HT1080 (cell line): ENCODE results near the gene TGFBR3. TPM values are rescaled to one million over a fixed set of nuclear protein-coding genes. Genes with fewer than 3 reads are reported as not detected.

Source experiments
- DNase-seq: peaks from one replicate; pipeline ENCODE4 v3.0.0-alpha.2; 2015; ENCODE audit warnings: low read depth
- small RNA-seq: library from RNA; depleted of rRNA; stranded (forward); fragments of <200 nt; gene quantifications from one replicate; pipeline ENCODE3, GENCODE V24; 2014
- total RNA-seq: library from RNA; depleted of rRNA; stranded (reverse); fragments of >200 nt; shearing (Covaris generic); gene quantifications from 2 replicates; pipeline ENCODE4 v1.2.3, GENCODE V29; 2014; rRNA removed

The TGFBR3 gene
- total RNA-seq, 1 experiment from 2014 or later: 12.0 TPM

DNA sequence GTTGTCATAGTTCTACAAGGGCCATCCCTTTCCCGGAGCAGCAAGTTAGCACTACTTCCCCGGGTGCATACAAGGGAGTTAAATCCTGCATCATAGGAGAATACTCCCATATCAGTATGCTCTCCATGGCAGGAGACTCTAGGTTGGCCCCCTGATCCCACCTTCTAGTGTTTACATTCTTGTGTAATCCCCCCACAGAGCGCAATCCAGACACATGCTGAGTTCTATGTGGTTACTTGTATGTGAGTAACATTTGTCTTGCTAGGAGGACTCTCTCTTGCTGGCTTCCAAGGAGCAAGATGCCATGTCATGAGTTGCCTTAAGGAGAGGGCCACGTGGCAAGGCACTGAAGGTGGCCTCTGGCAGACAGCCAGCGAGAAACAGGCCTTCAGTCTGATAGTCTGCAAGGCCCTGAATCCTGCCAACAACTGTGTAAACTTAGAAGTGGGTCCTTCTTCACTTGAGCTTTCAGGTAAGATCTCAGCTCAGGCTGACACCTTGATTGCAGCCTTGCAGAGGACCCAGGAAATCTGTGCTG is 230.0 kb downstream of the TGFBR3 start:
- DNase-seq: no peak

DNA sequence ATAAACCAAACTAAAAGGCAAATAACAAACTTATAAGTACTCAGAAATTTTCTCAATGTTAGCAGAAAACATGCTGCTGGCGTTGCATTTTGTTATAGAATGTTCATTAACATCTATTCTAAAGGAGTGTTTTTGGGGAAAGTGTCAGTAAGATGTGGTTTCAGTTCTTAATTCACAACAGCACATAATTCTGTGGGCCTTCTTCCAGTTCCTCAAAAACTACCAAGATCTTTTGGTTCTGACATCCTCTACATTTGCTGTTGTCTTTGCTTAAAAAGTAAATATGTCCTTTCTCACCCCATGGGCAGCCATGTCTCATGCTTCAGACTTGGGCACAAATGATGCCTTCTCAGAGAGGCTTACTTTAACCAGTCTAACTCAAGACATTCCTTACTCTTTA is 232.8 kb downstream of the TGFBR3 start:
- DNase-seq: no peak

DNA sequence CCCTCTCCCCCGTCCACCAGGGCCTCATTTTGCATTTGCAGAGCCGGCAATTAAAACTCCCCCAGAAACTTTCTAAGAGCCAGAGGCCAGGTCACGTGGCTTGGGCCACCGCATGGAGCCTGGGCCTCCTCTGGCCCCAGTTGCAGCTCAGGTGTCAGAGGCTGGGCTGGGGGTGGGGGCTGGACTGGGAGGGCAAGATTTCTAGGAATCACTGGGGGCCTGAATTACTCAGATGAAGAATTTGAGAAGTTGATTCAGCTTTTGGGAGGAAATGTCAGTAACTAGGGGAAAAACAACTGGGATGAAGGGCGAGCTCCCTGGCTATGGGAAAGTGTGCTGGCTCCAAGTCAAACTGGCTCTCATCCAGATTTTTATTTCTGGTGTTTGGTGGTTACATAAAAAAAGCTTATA is 234.3 kb downstream of the TGFBR3 start:
- DNase-seq: peak; percentile 33

DNA sequence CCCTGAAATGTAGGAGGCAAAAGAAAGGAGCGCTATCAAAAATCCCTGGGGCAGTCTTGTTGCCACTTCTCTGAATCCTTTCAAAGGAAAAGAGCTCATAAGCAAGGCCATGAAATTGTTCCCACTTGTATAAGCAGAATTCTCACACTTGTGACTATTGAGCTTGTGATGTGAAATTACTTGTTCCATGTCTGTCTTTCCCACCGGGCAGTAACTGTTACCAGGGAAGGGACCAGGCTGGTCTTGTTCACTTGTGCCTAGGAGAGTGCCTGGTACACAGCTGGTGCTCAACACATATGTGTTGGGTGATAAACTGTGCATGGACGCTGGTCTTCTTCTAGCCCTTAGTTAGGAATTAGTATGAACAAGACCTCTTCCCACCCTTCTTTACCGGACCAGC is 234.7 kb downstream of the TGFBR3 start:
- DNase-seq: no peak

DNA sequence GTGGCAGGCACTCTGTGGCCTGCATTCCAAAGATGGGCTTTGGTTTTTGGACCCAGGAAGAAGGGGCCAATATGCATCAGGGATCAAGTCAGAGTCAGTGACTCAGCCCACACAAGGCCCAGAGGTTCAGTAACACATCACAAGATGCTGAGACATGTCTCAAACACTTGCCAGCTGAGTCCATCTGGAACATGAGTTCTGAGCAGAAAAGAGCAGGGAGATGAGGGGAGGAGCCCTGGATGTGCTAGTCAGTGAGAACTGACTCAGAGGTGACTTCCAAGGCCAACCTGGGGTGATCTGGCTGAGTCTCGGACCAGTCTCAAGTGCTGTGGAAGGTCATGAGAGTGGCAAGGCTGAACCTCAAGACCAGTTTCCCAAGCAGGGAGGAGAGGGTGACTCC is 235.2 kb downstream of the TGFBR3 start:
- peak; percentile 95 for DNase-seq

DNA sequence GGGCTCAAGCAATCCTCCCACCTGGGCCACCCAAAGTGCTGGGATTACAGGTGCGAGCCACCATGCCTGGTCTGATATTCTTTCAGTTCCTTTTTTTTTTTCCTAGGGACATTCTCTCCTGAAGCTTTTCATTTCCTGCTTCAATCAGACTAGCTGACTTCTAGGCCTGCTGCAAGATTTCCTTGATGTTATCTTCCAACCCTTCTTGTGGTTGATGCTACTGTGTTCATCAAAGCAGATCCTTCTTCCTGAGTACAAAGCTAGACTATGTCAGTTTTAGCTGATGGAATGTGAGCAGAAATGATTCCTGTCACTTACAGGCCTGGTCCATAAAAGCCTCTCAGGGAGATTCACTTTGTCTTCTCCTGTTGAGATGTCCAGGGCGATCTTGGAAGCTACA is 238.9 kb downstream of the TGFBR3 start:
- DNase-seq: no peak

DNA sequence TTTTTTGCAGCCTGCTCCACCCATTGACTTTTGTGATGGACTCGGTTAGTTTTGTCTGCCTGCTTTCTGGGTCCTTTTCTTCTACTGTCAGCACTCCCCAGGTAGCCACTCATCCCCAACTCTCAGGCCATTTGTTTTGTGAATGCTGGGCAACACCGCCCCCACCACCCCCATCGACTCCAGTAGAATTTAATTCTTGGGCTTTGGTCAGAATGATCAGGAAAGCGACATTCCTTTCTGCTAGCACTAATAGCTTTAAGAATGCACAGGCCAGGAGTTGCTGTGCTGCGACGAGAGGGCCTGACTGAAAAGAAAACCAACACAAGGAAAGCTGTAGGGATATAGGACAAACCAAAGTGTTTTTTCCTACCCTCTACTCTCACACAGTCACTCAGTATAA is 240.9 kb downstream of the TGFBR3 start:
- DNase-seq: no peak

DNA sequence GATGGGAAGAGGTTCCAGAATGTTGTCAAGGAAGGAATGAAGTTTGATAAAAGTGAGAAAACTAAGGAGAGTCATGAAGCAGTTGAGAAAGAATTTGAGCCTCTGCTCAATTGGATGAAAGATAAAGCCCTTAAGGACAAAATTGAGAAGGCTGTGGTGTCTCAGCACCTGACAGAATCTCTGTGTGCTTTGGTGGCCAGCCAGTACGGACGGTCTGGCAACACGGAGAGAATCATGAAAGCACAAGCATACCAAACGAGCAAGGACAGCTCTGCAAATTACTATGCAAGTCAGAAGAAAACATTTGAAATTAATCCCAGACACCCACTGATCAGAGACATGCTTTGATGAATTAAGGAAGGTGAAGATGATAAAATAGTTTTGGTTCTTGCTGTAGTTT is 242.5 kb downstream of the TGFBR3 start:
- no peak for DNase-seq

DNA sequence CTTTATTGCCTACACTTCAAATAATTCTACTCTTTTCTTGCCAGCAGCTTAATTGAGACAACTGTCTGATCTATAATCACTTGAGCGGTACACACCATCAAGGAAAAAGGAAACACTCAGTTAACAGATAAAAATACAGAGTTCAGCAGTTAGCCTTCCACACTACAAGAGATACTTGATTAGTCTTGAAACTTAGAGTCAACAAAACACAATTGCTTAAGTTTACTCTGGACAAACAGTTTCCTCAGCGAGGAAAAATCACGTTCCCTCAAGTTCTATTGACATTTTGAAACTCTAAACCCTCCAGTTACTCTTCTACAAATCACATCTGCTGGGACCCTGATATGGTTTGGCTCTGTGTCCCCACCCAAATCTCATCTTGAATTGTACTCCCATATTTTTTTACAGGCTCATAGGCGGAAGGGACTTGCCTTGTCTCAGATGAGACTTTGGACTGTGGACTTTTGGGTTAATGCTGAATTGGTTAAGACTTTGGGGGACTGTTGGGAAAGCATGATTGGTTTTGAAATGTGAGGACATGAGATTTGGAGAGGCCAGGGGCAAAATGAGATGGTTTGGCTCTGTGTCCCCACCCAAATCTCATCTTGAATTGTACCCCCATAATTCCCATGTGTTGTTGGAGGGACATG is 244.9 kb downstream of the TGFBR3 start:
- no peak for DNase-seq

DNA sequence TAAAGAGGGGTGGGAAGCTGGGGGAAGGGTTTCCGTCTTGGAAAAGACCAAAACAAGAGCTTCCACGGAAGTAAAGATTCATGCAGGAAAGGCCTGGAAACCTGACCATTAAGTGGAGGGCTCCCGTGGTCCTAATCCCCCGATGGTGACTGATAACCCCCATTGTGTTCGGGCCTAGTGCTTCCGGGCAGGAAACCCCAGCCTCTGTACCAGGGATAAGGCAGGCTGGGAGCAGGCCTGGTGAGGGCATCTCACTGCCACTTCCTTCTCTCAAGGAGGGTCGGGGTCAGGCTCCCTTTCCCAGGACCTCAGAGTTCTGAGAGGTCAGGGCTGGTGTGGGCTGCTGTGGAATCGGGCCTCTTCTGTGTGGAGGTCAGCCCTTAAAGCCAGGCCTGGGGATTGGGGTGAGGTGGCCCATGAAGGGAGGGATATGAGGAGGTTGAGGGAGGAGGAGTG is 248.4 kb downstream of the TGFBR3 start:
- no peak for DNase-seq

DNA sequence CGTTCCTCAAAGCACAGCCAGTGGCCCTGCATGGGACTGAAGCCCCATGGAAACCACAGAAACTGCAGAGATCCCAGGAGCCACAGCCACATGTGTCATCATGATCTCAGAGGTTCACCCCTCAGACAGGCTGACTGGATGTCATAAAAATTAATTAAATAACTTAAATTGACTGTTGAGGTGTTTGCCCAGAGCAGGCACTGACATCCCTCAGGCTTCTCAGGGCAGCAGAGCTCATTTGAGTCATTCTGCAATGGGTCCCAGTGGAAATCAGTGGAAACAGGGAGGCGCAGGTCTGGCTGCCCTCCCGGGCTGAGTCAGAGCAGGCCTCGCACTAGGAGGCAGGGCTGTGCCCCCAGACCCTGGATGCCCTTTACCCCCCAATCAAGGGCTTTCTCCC is 250.2 kb downstream of the TGFBR3 start:
- DNase-seq: peak; percentile 27

DNA sequence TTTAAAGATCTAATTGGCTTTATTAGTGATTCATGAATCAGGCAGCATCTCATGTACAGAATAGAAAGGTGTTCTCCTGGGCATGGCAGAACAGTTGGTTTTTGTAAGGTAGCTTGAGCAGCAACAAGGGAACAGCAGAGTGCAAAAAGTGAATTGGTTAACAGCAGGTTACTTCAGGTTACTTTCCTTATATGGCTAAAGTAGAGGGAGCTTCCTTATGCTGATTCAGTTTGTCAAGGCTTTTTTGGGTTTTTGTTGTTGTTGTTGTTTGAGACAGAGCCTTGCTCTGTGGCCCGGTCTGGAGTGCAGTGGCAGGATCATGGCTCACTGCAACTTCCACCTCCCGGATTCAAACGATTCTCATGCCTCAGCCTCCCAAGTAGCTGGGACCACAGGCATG is 252.5 kb downstream of the TGFBR3 start:
- DNase-seq: no peak

DNA sequence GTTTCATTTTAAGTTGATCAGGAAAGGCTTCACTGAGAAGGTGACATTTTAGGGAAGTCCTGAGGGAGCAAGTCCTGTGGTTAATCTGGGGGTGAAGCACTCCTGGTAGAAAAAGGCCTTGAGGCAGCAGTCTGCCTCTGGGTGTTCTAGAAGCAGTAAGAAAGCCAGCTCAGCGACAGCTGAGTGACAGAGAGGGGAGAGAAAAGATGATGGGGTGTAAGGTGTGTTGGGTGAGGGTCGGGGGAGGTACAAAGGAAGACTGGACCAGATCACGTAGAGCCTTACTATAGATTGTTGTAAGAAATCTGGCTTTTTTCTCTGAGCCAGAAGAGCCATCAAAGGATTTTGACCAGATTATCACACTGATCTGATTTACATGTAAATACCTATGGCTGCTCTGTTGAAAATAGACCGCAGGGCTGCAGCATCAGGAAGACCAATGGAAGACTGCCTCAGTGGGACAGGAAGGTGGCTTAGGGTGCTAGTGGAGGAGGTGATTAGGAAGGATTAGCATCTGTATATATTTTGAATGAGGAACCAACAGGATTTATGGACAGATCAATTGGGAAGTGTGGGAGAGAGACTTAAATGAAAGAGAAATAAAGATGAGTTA is 254.1 kb downstream of the TGFBR3 start:
- no peak for DNase-seq

DNA sequence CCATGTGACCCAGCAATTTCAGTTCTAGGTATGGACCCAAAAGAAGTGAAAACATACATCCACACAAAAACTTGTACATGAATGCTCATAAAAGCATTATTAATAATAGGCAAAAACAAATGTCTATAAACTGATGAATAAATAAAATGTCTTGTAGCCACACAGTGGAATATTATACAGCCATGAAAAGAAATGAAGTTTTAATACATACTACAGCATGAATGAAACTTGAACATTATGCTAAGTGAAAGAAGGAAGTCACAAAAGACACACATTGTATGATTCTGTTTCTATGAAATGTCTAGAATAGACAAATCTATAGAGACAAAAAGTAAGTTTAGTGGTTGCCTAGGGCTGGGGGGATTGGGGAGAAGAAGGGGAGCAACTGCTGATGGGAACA is 255.1 kb downstream of the TGFBR3 start:
- no peak for DNase-seq

Small RNA genes within 50 kb of the gene (small RNA-seq; reads per million reads assigned to genes)
- not detected for gene RN7SL653P

Other genes with a start within 250 kb of the TGFBR3 start
- not detected in 2 replicates for gene BRDT, start 63.2 kb upstream of the TGFBR3 start, total RNA-seq
- gene EPHX4, start 143.8 kb upstream of the TGFBR3 start, total RNA-seq: 4.7 and 5.8 TPM in 2 replicates
- 0.26 and 0.27 TPM in 2 replicates for gene SETSIP, start 189.3 kb upstream of the TGFBR3 start, total RNA-seq
- gene BTBD8, start 194.2 kb upstream of the TGFBR3 start, total RNA-seq: 0.63 and 1.2 TPM in 2 replicates